HG03520 (cell line): ENCODE data around the gene ASB17.
"Not testable (repeated sequence)": the region's sequence is repeated elsewhere in the genome, so short reads cannot be mapped to it uniquely, and the experiment has no call there.

Experiments used
- ATAC-seq: cut with Tn5 transposase; IDR thresholded peaks from one replicate; pipeline ENCODE4 v1.9.1; 2021; ENCODE audit warnings: mild to moderate bottlenecking, moderate library complexity; ENCODE audit not compliant: unreplicated experiment

The ASB17 gene

GRCh38 chr1:75932304-75932703 lies at the start of gene ASB17:
TSS of gene ASB17 (minus strand) at chr1:75932404. CDS start at chr1:75932291, 113 bp downstream.
- ATAC-seq = no peak

GRCh38 chr1:75980972-75981897 lies 49.0 kb upstream of the ASB17 start:
- peak; percentile 43 for ATAC-seq

GRCh38 chr1:75970631-75971030 lies 38.4 kb upstream of the ASB17 start:
- ATAC-seq = no peak

- no peak for ATAC-seq
Observed at GRCh38 chr1:75969550-75969949, 37.3 kb upstream of the ASB17 start.

GRCh38 chr1:75967719-75968118 lies 35.5 kb upstream of the ASB17 start:
- ATAC-seq = no peak

- no peak for ATAC-seq
Observed at GRCh38 chr1:75964760-75965408, 32.7 kb upstream of the ASB17 start.

GRCh38 chr1:75964110-75964759 lies 32.0 kb upstream of the ASB17 start:
- not testable (repeated sequence) for ATAC-seq

- ATAC-seq = no peak
Observed at GRCh38 chr1:75954586-75954985, 22.4 kb upstream of the ASB17 start.

- ATAC-seq = no peak
Observed at GRCh38 chr1:75953461-75953860, 21.3 kb upstream of the ASB17 start.

GRCh38 chr1:75952016-75952415 lies 19.8 kb upstream of the ASB17 start:
- ATAC-seq = no peak

- ATAC-seq = no peak
Observed at GRCh38 chr1:75950176-75950575, 18.0 kb upstream of the ASB17 start.

- not testable (repeated sequence) for ATAC-seq
Observed at GRCh38 chr1:75943037-75943436, 10.8 kb upstream of the ASB17 start.

GRCh38 chr1:75937034-75937433 lies 4.8 kb upstream of the ASB17 start:
- ATAC-seq = peak; percentile 51

GRCh38 chr1:75922698-75923097 lies 9.5 kb downstream of the ASB17 start:
- no peak for ATAC-seq

GRCh38 chr1:75916834-75917233 lies 15.4 kb downstream of the ASB17 start:
- no peak for ATAC-seq

GRCh38 chr1:75908717-75909152 lies 23.5 kb downstream of the ASB17 start:
- no peak for ATAC-seq

GRCh38 chr1:75901371-75901770 lies 30.8 kb downstream of the ASB17 start:
- no peak for ATAC-seq

GRCh38 chr1:75884437-75884836 lies 47.8 kb downstream of the ASB17 start:
- no peak for ATAC-seq

GRCh38 chr1:75879985-75880384 lies 52.2 kb downstream of the ASB17 start:
- ATAC-seq = no peak

GRCh38 chr1:75870951-75871350 lies 61.3 kb downstream of the ASB17 start:
- ATAC-seq = no peak
